Transverse colon (tissue), 4 donors: ENCODE results near the gene USP48. TPM values are rescaled to one million over a fixed set of nuclear protein-coding genes. Genes with fewer than 3 reads are reported as not detected.

Experiments
- DNase-seq: peaks from one replicate; pipeline ENCODE4 v3.0.0-alpha.2; 2019
- H3K27ac ChIP-seq, 4 donors: fragments of 200-600 bp; sonication (generic); 2 replicates each; pipeline ENCODE4 v1.5.1; 2016 to 2018; ENCODE audit warnings: inconsistent platforms in 4 of 4
- H3K27me3 ChIP-seq: fragments of 200-600 bp; sonication (generic); 2 replicates; pipeline ENCODE4 v1.5.1; 2017; ENCODE audit warnings: inconsistent platforms
- H3K36me3 ChIP-seq, 4 donors: fragments of 200-600 bp; sonication (generic); 2 replicates each; pipeline ENCODE4 v1.5.1; 2017 to 2019; ENCODE audit warnings: inconsistent platforms in 4 of 4
- H3K4me1 ChIP-seq, 4 donors: fragments of 200-600 bp; sonication (generic); 2 replicates each; pipeline ENCODE4 v1.5.1; 2017 to 2020; ENCODE audit warnings: inconsistent platforms in 4 of 4
- H3K4me3 ChIP-seq, 4 donors: fragments of 200-600 bp; sonication (generic); 1 replicate in 1 of 4; 2 replicates in 3 of 4; pipeline versions ENCODE4 v1.5.1 to v1.6.1; 2017 to 2019; ENCODE audit warnings: inconsistent platforms in 4 of 4
- H3K9me3 ChIP-seq, 2 donors: fragments of 200-600 bp; sonication (generic); 2 replicates each; pipeline ENCODE4 v1.5.1; 2017 to 2019; ENCODE audit warnings: inconsistent platforms in 2 of 2
- EP300 ChIP-seq: sonication (generic); formaldehyde crosslinking; IDR thresholded peaks from one replicate; pipeline ENCODE4 v1.6.1; 2017; ENCODE audit warnings: antibody characterized with exemption, low read depth
- POLR2A ChIP-seq: fragments of 450-650 bp; IDR thresholded peaks from one replicate; pipeline ENCODE4 v1.6.1; 2016; ENCODE audit warnings: antibody characterized with exemption, mild to moderate bottlenecking, moderate library complexity
- POLR2AphosphoS5 ChIP-seq, 3 donors: sonication (generic); formaldehyde crosslinking; IDR thresholded peaks; one replicate each; pipeline ENCODE4 v1.6.1; 2016; ENCODE audit warnings: antibody characterized with exemption in 3 of 3
- WGBS, 2 donors: methylation state at CpG; one replicate each; pipeline ENCODE4 v1.1.5; 2018; ENCODE audit warnings: low coverage in 1 of 2; 5-methylcytosine and 5-hydroxymethylcytosine counted together
- in situ Hi-C, 4 donors: fragments of 200-750 bp; cut with MboI; loops; one replicate each; pipeline versions ENCODE4 v1.15.0 to v1.15.1; 2017; ENCODE audit warnings: low sequenced_read_pairs in 3 of 4, low pct_ligation_motif_present in 1 of 4, low pct_unique_long_range_greater_than_20kb in 1 of 4
- intact Hi-C: fragments of 100-400 bp; cut with DNase I; formaldehyde crosslinking; loops from one replicate; pipeline ENCODE4 v1.15.1; 2023; ENCODE audit warnings: low total_unique reads
- total RNA-seq, 4 donors: library from RNA; depleted of rRNA; stranded (reverse); fragments of >200 nt; gene quantifications; one replicate each; pipeline ENCODE4 v1.1.0, GENCODE V29; 2016
- TF ChIP-seq, protein P1 (sequence below), 5 experiments: fragments of 200-600 bp in 3 of 5; fragments of 450-650 bp in 2 of 5; sonication (generic) in 3 of 5; IDR thresholded peaks; 1 replicate in 2 of 5; 2 replicates in 3 of 5; pipeline ENCODE4 v1.5.1; 2016 to 2017; ENCODE audit warnings: antibody characterized with exemption in 5 of 5, inconsistent platforms in 3 of 5, mild to moderate bottlenecking in 2 of 5, moderate library complexity in 1 of 5

Gene USP48
- total RNA-seq, 4 donors from 2014 or later = 48.4 to 87.3 (median 51.4) TPM

DNA sequence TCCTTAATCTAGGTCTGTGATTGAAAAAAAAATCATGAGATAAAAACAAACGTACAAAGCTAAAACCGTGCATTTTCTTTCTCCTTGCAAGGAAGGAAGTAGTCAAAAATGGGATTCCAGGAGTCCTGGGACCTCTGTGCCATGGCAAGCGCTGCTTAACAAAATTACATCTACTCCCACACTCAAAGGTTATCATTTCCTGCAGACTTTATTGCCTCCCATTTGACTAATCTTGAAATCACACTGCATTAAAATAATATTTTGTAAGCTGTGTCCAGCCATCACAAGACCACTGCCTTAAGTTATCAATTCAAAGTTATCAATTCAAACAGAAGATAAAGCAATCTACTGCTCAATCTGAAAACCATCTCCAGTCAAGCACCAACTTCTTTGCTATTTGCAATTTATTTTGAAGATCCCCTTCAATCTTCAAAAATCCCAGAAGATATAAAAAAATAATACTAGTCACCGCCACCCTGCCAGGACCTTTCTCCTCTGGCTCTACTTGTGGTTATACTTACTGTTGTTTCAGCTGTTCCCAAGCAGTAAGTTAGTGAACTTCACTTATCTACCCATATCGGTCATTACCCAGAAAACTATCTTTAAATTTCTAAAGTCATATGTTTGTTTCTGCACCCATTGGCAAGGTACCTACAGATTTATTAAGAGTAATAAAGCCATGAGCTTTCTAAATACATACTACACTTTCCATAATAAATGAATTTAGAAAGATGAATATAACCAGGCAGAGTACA, 75.7 kb downstream of the USP48 start:
- in situ Hi-C loops (no loop called here), intact Hi-C loops (no loop called here)
- H3K36me3 ChIP-seq = peaks cover 0 to 67% (median 19%) of the 10 kb centered on the region in 4 donors
- H3K27me3 ChIP-seq = no peaks in the 10 kb centered on the region
- H3K9me3 ChIP-seq = no peaks in the 10 kb centered on the region
- no peak overlapping the region for H3K4me3 ChIP-seq
- DNase-seq = no peak
- H3K4me1 ChIP-seq = no peaks in the 10 kb centered on the region
- H3K27ac ChIP-seq = no peak overlapping the region
- WGBS, 2 donors = 78 to 80% methylated on average over 5 of the region's 5 CpGs
- TF ChIP-seq POLR2AphosphoS5 (IDR thresholded peaks at IDR 0.05) (no peak), EP300 (no peak), POLR2A (no peak)
- TF ChIP-seq, protein P1, sequence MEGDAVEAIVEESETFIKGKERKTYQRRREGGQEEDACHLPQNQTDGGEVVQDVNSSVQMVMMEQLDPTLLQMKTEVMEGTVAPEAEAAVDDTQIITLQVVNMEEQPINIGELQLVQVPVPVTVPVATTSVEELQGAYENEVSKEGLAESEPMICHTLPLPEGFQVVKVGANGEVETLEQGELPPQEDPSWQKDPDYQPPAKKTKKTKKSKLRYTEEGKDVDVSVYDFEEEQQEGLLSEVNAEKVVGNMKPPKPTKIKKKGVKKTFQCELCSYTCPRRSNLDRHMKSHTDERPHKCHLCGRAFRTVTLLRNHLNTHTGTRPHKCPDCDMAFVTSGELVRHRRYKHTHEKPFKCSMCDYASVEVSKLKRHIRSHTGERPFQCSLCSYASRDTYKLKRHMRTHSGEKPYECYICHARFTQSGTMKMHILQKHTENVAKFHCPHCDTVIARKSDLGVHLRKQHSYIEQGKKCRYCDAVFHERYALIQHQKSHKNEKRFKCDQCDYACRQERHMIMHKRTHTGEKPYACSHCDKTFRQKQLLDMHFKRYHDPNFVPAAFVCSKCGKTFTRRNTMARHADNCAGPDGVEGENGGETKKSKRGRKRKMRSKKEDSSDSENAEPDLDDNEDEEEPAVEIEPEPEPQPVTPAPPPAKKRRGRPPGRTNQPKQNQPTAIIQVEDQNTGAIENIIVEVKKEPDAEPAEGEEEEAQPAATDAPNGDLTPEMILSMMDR (IDR thresholded peaks at IDR 0.05) = no peak

DNA sequence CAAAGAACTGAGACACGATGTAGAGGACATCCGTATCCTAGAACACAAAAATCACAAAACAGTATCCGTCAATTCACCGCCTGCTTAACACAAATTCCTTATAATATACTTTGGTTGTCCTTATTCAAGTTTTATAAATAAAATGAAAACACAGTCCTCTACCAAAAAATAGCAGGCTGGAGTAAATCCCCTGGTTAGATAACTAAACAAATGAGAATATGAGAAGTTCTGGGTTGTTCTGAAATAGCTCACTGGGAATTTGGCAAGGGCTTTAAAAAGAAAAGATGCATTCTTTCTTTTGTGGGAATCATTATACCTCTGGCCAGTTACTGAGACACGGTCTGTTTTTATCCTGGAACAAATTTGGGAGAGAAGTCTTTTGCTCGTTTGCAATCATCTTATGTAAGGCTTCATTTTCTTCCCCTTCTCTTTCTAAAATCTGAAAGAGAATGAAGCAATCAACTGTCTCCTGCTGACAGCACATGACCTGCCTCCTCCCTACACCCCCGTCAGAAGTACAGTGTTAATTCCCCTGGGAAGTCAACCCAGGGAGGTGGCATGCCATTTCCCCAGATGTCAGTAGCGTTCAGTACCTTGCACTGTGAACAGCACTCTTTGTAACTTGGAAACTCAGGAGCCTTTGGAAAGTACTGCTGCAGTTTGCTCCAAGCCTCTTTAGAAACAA, 76.7 kb downstream of the USP48 start:
- H3K4me1 ChIP-seq = no peaks in the 10 kb centered on the region
- DNase-seq = no peak
- H3K9me3 ChIP-seq = no peaks in the 10 kb centered on the region
- H3K4me3 ChIP-seq = no peak overlapping the region
- in situ Hi-C loops (no loop called here), intact Hi-C loops (no loop called here)
- peaks cover 0 to 68% (median 14%) of the 10 kb centered on the region in 4 donors for H3K36me3 ChIP-seq
- TF ChIP-seq POLR2AphosphoS5 (IDR thresholded peaks at IDR 0.05) (no peak), POLR2A (no peak)
- TF ChIP-seq, protein P1 (IDR thresholded peaks at IDR 0.05) = no peak
- WGBS, 2 donors = 84 to 86% methylated on average over 8 of the region's 8 CpGs
- no peak overlapping the region for H3K27ac ChIP-seq
- no peaks in the 10 kb centered on the region for H3K27me3 ChIP-seq

DNA sequence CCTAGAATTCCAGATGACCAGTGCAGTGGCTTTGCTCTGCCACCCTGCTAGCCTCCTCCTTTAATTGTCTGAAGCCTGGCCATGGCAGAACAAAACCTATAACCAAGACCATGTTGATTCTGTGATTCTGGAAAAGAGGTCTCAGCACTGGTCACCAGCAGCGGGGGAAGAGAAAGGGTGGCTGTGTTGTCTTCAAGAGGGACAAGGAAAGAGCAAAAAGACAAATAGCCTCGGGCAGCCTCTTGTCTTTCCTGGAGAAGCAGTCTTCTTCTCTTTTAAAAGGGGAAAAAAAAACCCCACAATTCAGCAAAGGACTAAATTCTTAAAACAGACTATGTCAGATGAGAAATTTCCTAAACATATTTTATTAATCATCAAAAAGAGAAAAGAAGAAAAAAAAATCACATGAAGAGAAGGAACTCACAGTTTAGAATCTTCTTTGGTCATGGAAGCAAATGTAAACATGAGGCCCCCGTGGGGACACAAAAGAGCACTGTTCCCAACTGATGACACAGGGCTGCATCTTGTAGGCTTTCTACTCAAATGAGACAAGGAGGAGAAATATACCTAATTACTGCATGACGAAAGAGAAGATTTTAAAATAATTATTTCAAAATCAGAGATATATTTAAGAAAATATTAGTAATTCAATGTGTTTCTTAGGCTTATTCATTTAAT, 77.5 kb downstream of the USP48 start:
- Histone ChIP-seq H3K36me3 (peaks cover 0 to 67% (median 12%) of the 10 kb centered on the region in 4 donors), H3K27ac (no peak overlapping the region), H3K4me3 (no peak overlapping the region), H3K9me3 (no peaks in the 10 kb centered on the region), H3K4me1 (no peaks in the 10 kb centered on the region), H3K27me3 (no peaks in the 10 kb centered on the region)
- DNase-seq = no peak
- in situ Hi-C loops (no loop called here), intact Hi-C loops (no loop called here)
- TF ChIP-seq, protein P1 (IDR thresholded peaks at IDR 0.05) = no peak
- no peak for TF ChIP-seq EP300
- no peak for TF ChIP-seq POLR2A
- TF ChIP-seq POLR2AphosphoS5 (IDR thresholded peaks at IDR 0.05) = no peak
- 72 to 78% methylated on average over 4 of the region's 4 CpGs for WGBS, 2 donors

DNA sequence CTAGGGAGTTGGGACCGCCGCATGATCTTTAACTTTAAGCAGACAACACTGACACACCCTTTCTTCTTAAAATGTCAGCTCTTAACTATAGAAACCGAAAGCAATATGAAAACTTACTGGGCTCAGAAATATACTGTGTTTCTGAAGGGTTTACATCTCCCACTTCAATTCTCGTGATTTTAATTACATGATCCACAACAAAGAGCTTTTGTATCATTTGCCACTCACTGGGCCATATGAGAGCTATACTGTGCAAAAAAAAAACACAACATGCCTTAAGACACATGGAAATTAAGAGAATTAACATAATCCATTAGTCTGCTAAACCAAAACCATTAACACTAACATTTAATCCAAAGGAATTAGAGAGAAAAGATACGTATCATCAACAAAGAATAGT, 78.8 kb downstream of the USP48 start:
- H3K27ac ChIP-seq = no peak overlapping the region
- peaks cover 0 to 67% (median 12%) of the 10 kb centered on the region in 4 donors for H3K36me3 ChIP-seq
- no peaks in the 10 kb centered on the region for H3K9me3 ChIP-seq
- in situ Hi-C loops = no loop called here
- no peak for TF ChIP-seq POLR2A
- no peak for TF ChIP-seq EP300
- TF ChIP-seq, protein P1 (IDR thresholded peaks at IDR 0.05) = no peak
- no peak for TF ChIP-seq POLR2AphosphoS5 (IDR thresholded peaks at IDR 0.05)
- H3K27me3 ChIP-seq = no peaks in the 10 kb centered on the region
- no peak overlapping the region for H3K4me3 ChIP-seq
- no peak for DNase-seq
- no peaks in the 10 kb centered on the region for H3K4me1 ChIP-seq
- intact Hi-C loops = no loop called here
- 78 to 90% methylated on average over 5 of the region's 5 CpGs for WGBS, 2 donors
